Neuronal stem cell (in vitro differentiated cells): ENCODE results near the gene KIAA0825.
A peak's percentile ranks its signal among the peaks of the same experiment; 100 is the strongest.

Experiments used
- DNase-seq: peaks from one replicate; pipeline ENCODE4 v3.0.0-alpha.2; 2013; ENCODE audit warnings: low spot score
- H2AFZ ChIP-seq: one replicate; pipeline ENCODE4 v1.6.1; 2013; ENCODE audit warnings: mild to moderate bottlenecking, low read length, inconsistent platforms
- H2AK5ac ChIP-seq: 2 replicates; pipeline ENCODE4 v1.6.1; 2013; ENCODE audit warnings: low read depth, mild to moderate bottlenecking, inconsistent platforms, low read length, moderate library complexity, mixed read lengths
- H2BK120ac ChIP-seq: 2 replicates; pipeline ENCODE4 v1.6.1; 2013; ENCODE audit warnings: low read depth, mild to moderate bottlenecking, inconsistent platforms, low read length, moderate library complexity, mixed read lengths
- H2BK12ac ChIP-seq: one replicate; pipeline ENCODE4 v1.6.1; 2013; ENCODE audit warnings: low read length, inconsistent platforms
- H2BK15ac ChIP-seq: 2 replicates; pipeline ENCODE4 v1.6.1; 2013; ENCODE audit warnings: mild to moderate bottlenecking, low read length, inconsistent platforms, mixed read lengths
- H2BK5ac ChIP-seq: one replicate; pipeline ENCODE4 v1.6.1; 2013; ENCODE audit warnings: inconsistent platforms, mild to moderate bottlenecking, low read length, moderate library complexity
- H3K14ac ChIP-seq: one replicate; pipeline ENCODE4 v1.6.1; 2013; ENCODE audit warnings: low read length, inconsistent platforms
- H3K18ac ChIP-seq: 2 replicates; pipeline ENCODE4 v1.6.1; 2013; ENCODE audit warnings: low read length, inconsistent platforms
- H3K23ac ChIP-seq: 2 replicates; pipeline ENCODE4 v1.6.1; 2013; ENCODE audit warnings: low read depth, mild to moderate bottlenecking, mixed read lengths, low read length, inconsistent platforms; ENCODE audit not compliant: poor library complexity
- H3K27ac ChIP-seq: replicated peaks from 3 replicates; pipeline ENCODE4 v1.5.1; 2013; ENCODE audit warnings: low read length, inconsistent platforms
- H3K27me3 ChIP-seq, 3 experiments: 2 replicates each; pipeline ENCODE4 v1.6.1; 2013; ENCODE audit warnings: low read length in 3 of 3, mild to moderate bottlenecking in 2 of 3, inconsistent platforms in 1 of 3, low read depth in 1 of 3, mixed read lengths in 1 of 3, moderate library complexity in 1 of 3; ENCODE audit not compliant: control insufficient read depth in 3 of 3, insufficient read depth in 3 of 3
- H3K36me3 ChIP-seq, 2 donors: replicated peaks in 1 of 2; 2 replicates each; pipeline ENCODE4 v1.6.1; 2013; ENCODE audit warnings: low read length in 2 of 2; ENCODE audit not compliant: control insufficient read depth in 2 of 2, insufficient read depth in 2 of 2
- H3K4ac ChIP-seq: 2 replicates; pipeline ENCODE4 v1.6.1; 2013; ENCODE audit warnings: inconsistent platforms, mild to moderate bottlenecking, low read length, moderate library complexity
- H3K4me1 ChIP-seq, 2 donors: 1 replicate in 1 of 2; 2 replicates in 1 of 2; pipeline ENCODE4 v1.6.1; 2013; ENCODE audit warnings: low read length in 2 of 2, low read depth in 1 of 2; ENCODE audit not compliant: control insufficient read depth in 2 of 2, insufficient read depth in 1 of 2
- H3K4me2 ChIP-seq: one replicate; pipeline ENCODE4 v1.6.1; 2013; ENCODE audit warnings: mild to moderate bottlenecking, low read length, inconsistent platforms; ENCODE audit not compliant: insufficient read depth, poor library complexity, severe bottlenecking
- H3K4me3 ChIP-seq, 2 donors: 2 replicates each; pipeline ENCODE4 v1.5.1; 2013; ENCODE audit warnings: low read length in 2 of 2, mild to moderate bottlenecking in 2 of 2, inconsistent platforms in 1 of 2, moderate library complexity in 1 of 2
- H3K79me1 ChIP-seq: one replicate; pipeline ENCODE4 v1.6.1; 2013; ENCODE audit warnings: low read depth, mild to moderate bottlenecking, inconsistent platforms, low read length, moderate library complexity
- H3K9ac ChIP-seq: one replicate; pipeline ENCODE4 v1.6.1; 2013; ENCODE audit warnings: mild to moderate bottlenecking, low read depth, low read length, inconsistent platforms; ENCODE audit not compliant: poor library complexity
- H3K9me3 ChIP-seq, 2 donors: replicated peaks in 1 of 2; 2 replicates each; pipeline versions ENCODE3 to v1.6.1; 2013; ENCODE audit warnings: low read length in 2 of 2, mild to moderate bottlenecking in 2 of 2, inconsistent platforms in 1 of 2, low read depth in 1 of 2, mixed read lengths in 1 of 2, moderate library complexity in 1 of 2; ENCODE audit not compliant: control insufficient read depth in 2 of 2, insufficient read depth in 1 of 2
- H4K8ac ChIP-seq: one replicate; pipeline ENCODE4 v1.6.1; 2013; ENCODE audit warnings: low read depth, mild to moderate bottlenecking, inconsistent platforms, low read length, moderate library complexity
- H4K91ac ChIP-seq: one replicate; pipeline ENCODE4 v1.6.1; 2013; ENCODE audit warnings: low read length, low read depth, mild to moderate bottlenecking, inconsistent platforms; ENCODE audit not compliant: poor library complexity
- WGBS, 2 donors: extraction: QIAGEN DNeasy Blood & Tissue Kit; methylation state at CpG; one replicate each; pipeline ENCODE4 v1.1.7; 2013; ENCODE audit warnings: missing lambda C conversion rate in 2 of 2, mixed read lengths in 1 of 2; ENCODE audit not compliant: insufficient read length in 2 of 2, insufficient replicate concordance in 1 of 2; ENCODE audit errors: extremely low coverage in 2 of 2; 5-methylcytosine and 5-hydroxymethylcytosine counted together

The KIAA0825 gene

GRCh38 chr5:94407023-94407422 lies 211.4 kb downstream of the KIAA0825 start:
- H3K9ac ChIP-seq = no peak overlapping the region
- H3K27me3 ChIP-seq = no peaks in the 10 kb centered on the region
- no peak overlapping the region for H2BK120ac ChIP-seq
- H3K9me3 ChIP-seq = no peaks in the 10 kb centered on the region
- H2BK15ac ChIP-seq = no peak overlapping the region
- no CpG with 5 or more reads among the region's 4 CpGs for WGBS, 2 donors
- H3K27ac ChIP-seq = no peak overlapping the region
- no peak overlapping the region for H4K91ac ChIP-seq
- H3K4me2 ChIP-seq = no peak overlapping the region
- H3K4me1 ChIP-seq = peaks cover 3 to 6% of the 10 kb centered on the region in 2 donors
- H4K8ac ChIP-seq = no peak overlapping the region
- H3K79me1 ChIP-seq = no peaks in the 10 kb centered on the region
- no peak for DNase-seq
- no peak overlapping the region for H3K14ac ChIP-seq
- no peak overlapping the region for H3K4me3 ChIP-seq
- no peak overlapping the region for H2AFZ ChIP-seq
- no peak overlapping the region for H3K18ac ChIP-seq
- no peak overlapping the region for H2BK12ac ChIP-seq
- H2BK5ac ChIP-seq = no peak overlapping the region
- no peaks in the 10 kb centered on the region for H3K36me3 ChIP-seq
- H3K23ac ChIP-seq = no peak overlapping the region
- no peak overlapping the region for H2AK5ac ChIP-seq
- no peak overlapping the region for H3K4ac ChIP-seq

- no peak overlapping the region for H3K9ac ChIP-seq
- WGBS, 2 donors = no CpG with 5 or more reads among the region's 5 CpGs
- no peak for DNase-seq
These were observed 214.9 kb downstream of the KIAA0825 start for GRCh38 chr5:94403483-94403882.

DNA sequence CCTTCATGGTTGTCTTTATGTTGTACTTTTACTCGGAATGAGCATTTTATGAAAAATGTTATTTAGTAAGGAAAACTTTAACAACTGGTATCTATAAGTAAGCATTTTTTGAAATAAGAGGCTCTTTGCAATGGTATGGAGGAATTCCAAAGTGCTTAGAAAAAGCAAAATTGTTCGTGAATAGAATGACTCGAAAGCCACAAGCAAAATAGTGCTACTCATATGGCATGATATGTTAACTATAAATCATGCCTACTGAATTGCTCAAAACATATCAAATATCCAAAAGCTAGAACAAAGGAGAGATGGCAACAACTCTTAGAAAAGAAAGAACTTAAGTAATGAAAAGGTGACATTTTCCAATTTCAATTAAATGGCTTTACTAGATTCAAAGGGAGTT lies 216.3 kb downstream of the KIAA0825 start:
- no peak overlapping the region for H2BK12ac ChIP-seq
- no peak overlapping the region for H3K14ac ChIP-seq
- no peak overlapping the region for H3K18ac ChIP-seq
- H3K27ac ChIP-seq = no peak overlapping the region
- no peaks in the 10 kb centered on the region for H3K9me3 ChIP-seq
- no peak overlapping the region for H3K4me3 ChIP-seq
- no peak overlapping the region for H2BK120ac ChIP-seq
- no peaks in the 10 kb centered on the region for H3K27me3 ChIP-seq
- no peaks in the 10 kb centered on the region for H3K79me1 ChIP-seq
- no peak overlapping the region for H3K4ac ChIP-seq
- no peak overlapping the region for H3K9ac ChIP-seq
- H4K91ac ChIP-seq = no peak overlapping the region
- H2AFZ ChIP-seq = no peak overlapping the region
- H2AK5ac ChIP-seq = no peak overlapping the region
- H2BK5ac ChIP-seq = no peak overlapping the region
- no peak overlapping the region for H2BK15ac ChIP-seq
- peaks cover 3 to 6% of the 10 kb centered on the region in 2 donors for H3K4me1 ChIP-seq
- H3K36me3 ChIP-seq = no peaks in the 10 kb centered on the region
- DNase-seq = no peak
- no CpG with 5 or more reads among the region's 3 CpGs for WGBS, 2 donors
- no peak overlapping the region for H4K8ac ChIP-seq
- H3K23ac ChIP-seq = no peak overlapping the region
- H3K4me2 ChIP-seq = no peak overlapping the region

More at GRCh38 chr5:94403483-94403882, 214.9 kb downstream of the KIAA0825 start:
- H4K8ac ChIP-seq = no peak overlapping the region
- H2BK12ac ChIP-seq = no peak overlapping the region
- H3K4me3 ChIP-seq = no peak overlapping the region
- no peak overlapping the region for H2BK5ac ChIP-seq
- no peak overlapping the region for H3K23ac ChIP-seq
- no peak overlapping the region for H3K18ac ChIP-seq
- H3K14ac ChIP-seq = no peak overlapping the region
- peak overlapping the region; percentile 20 for H2AFZ ChIP-seq
- H2BK120ac ChIP-seq = no peak overlapping the region
- H2AK5ac ChIP-seq = no peak overlapping the region
- H3K79me1 ChIP-seq = no peaks in the 10 kb centered on the region
- H2BK15ac ChIP-seq = no peak overlapping the region
- no peak overlapping the region for H3K4me2 ChIP-seq
- H3K9me3 ChIP-seq = no peaks in the 10 kb centered on the region
- no peak overlapping the region for H4K91ac ChIP-seq
- peaks cover 3 to 6% of the 10 kb centered on the region in 2 donors for H3K4me1 ChIP-seq
- no peak overlapping the region for H3K4ac ChIP-seq
- no peak overlapping the region for H3K27ac ChIP-seq
- H3K36me3 ChIP-seq = no peaks in the 10 kb centered on the region
- H3K27me3 ChIP-seq = no peaks in the 10 kb centered on the region

DNA sequence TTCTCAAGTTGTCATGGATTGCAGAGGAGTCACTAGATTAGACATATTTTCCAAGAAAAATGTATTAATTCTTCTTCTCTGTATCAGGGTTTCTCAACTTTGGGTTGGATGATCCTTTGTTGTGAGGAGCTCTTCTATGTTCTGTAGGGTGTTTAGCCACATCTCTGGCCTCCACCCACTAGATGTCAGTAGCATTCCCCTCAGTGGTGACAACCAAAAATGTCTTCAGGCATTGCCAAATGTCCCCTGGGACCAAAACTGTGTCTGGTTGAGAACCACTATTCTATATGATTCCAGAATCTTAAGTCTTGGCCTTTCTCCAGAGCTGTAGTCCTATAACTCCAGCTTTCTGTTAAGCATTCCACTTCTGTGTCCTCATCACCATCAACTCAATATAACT lies 220.9 kb downstream of the KIAA0825 start:
- no peak overlapping the region for H2BK12ac ChIP-seq
- no peak overlapping the region for H3K14ac ChIP-seq
- H2BK5ac ChIP-seq = no peak overlapping the region
- H3K4ac ChIP-seq = no peak overlapping the region
- no peaks in the 10 kb centered on the region for H3K36me3 ChIP-seq
- no peak overlapping the region for H2AFZ ChIP-seq
- H3K4me3 ChIP-seq = no peak overlapping the region
- H3K9me3 ChIP-seq = no peaks in the 10 kb centered on the region
- no peak overlapping the region for H3K27ac ChIP-seq
- no peaks in the 10 kb centered on the region for H3K79me1 ChIP-seq
- no peak overlapping the region for H3K9ac ChIP-seq
- no peak overlapping the region for H3K4me2 ChIP-seq
- no peak overlapping the region for H3K18ac ChIP-seq
- no peak for DNase-seq
- no peak overlapping the region for H2AK5ac ChIP-seq
- H2BK15ac ChIP-seq = no peak overlapping the region
- H4K8ac ChIP-seq = no peak overlapping the region
- no peak overlapping the region for H2BK120ac ChIP-seq
- no peak overlapping the region for H4K91ac ChIP-seq
- no peaks in the 10 kb centered on the region for H3K4me1 ChIP-seq
- no peaks in the 10 kb centered on the region for H3K27me3 ChIP-seq
- no peak overlapping the region for H3K23ac ChIP-seq
